HepG2 (cell line): ENCODE measurements around the gene SLCO4A1. TPM values are rescaled to one million over a fixed set of nuclear protein-coding genes. Genes with fewer than 3 reads are reported as not detected.

ENCODE experiments used
- DR1 ChIP-seq: sonication (generic); formaldehyde crosslinking; IDR thresholded peaks from 2 replicates; pipeline ENCODE4 v1.8.0; 2021; ENCODE audit warnings: mild to moderate bottlenecking, missing genetic modification reagents, inconsistent platforms
- IRF2 ChIP-seq: IDR thresholded peaks from 2 replicates; pipeline ENCODE4 v1.6.1; 2018; ENCODE audit warnings: missing genetic modification reagents, missing compliant biosample characterization
- NFIB ChIP-seq: sonication (generic); formaldehyde crosslinking; IDR thresholded peaks from 2 replicates; pipeline ENCODE4 v1.9.0; 2021; ENCODE audit warnings: missing genetic modification reagents, mild to moderate bottlenecking, borderline replicate concordance
- PCBP2 ChIP-seq: fragments of 200-400 bp; formaldehyde crosslinking; optimal IDR thresholded peaks from 2 replicates; pipeline ENCODE3; 2018; ENCODE audit warnings: low read length, low read depth; ENCODE audit not compliant: poor library complexity, severe bottlenecking
- RBM22 ChIP-seq: fragments of 200-400 bp; formaldehyde crosslinking; optimal IDR thresholded peaks from 2 replicates; pipeline ENCODE3; 2017; ENCODE audit warnings: mild to moderate bottlenecking, low read length, moderate library complexity
- RFX3 ChIP-seq: IDR thresholded peaks from 2 replicates; pipeline ENCODE4 v1.6.1; 2016; ENCODE audit warnings: missing biosample characterization, missing genetic modification reagents
- SALL2 ChIP-seq: sonication (generic); formaldehyde crosslinking; IDR thresholded peaks from 2 replicates; pipeline ENCODE4 v1.8.1; 2023; ENCODE audit warnings: mild to moderate bottlenecking, missing genetic modification reagents, inconsistent platforms
- STAT5B ChIP-seq: sonication (generic); formaldehyde crosslinking; IDR thresholded peaks from 2 replicates; pipeline ENCODE4 v1.4.0; 2020; ENCODE audit warnings: missing genetic modification reagents
- ZFP90 ChIP-seq: sonication (generic); formaldehyde crosslinking; IDR thresholded peaks from 2 replicates; pipeline ENCODE4 v1.8.0; 2022; ENCODE audit warnings: missing genetic modification reagents, mild to moderate bottlenecking, inconsistent platforms, borderline replicate concordance
- ZFY ChIP-seq: sonication (generic); formaldehyde crosslinking; IDR thresholded peaks from 2 replicates; pipeline ENCODE4 v1.4.0; 2020; ENCODE audit warnings: missing genetic modification reagents
- ZNF24 ChIP-seq: fragments of 450-650 bp; IDR thresholded peaks from 2 replicates; pipeline ENCODE4 v1.6.1; 2017; ENCODE audit warnings: antibody characterized with exemption, mild to moderate bottlenecking
- ZNF354B ChIP-seq: sonication (generic); formaldehyde crosslinking; IDR thresholded peaks from 2 replicates; pipeline ENCODE4 v1.8.0; 2022; ENCODE audit warnings: mild to moderate bottlenecking, missing genetic modification reagents
- ZSCAN25 ChIP-seq: sonication (generic); formaldehyde crosslinking; IDR thresholded peaks from 2 replicates; pipeline ENCODE4 v1.8.0; 2022; ENCODE audit warnings: mild to moderate bottlenecking, missing genetic modification reagents
- polyA plus RNA-seq, 8 experiments: library from polyadenylated mRNA; depleted of rRNA in 3 of 8; stranded (reverse) in 7 of 8; unstranded in 1 of 8; fragments of >200 nt; fragmentation: Illumina TruSeq in 4 of 8; extraction: Trizol in 4 of 8; gene quantifications; 2 replicates each; pipeline versions ENCODE4 v1.2.1 to v1.2.3, GENCODE V29; 2011 to 2016; ENCODE audit warnings: low read depth in 4 of 8, missing spikeins in 1 of 8, mixed read lengths in 1 of 8; ENCODE audit not compliant: insufficient read depth in 1 of 8
- total RNA-seq, 5 experiments: library from RNA; depleted of rRNA; stranded (reverse); fragments of >200 nt; fragmentation: Illumina TruSeq; extraction: Trizol; gene quantifications; 2 replicates each; pipeline ENCODE4 v1.2.3, GENCODE V29; 2016; ENCODE audit warnings: low read depth in 1 of 5
- TF ChIP-seq, protein P1 (sequence below): sonication (generic); formaldehyde crosslinking; conservative IDR thresholded peaks from 2 replicates; pipeline ENCODE4 v1.4.0; 2020; ENCODE audit warnings: missing genetic modification reagents
- TF ChIP-seq, protein P2 (sequence below): IDR thresholded peaks from 2 replicates; pipeline ENCODE4 v1.6.1; 2012; ENCODE audit warnings: low read length, improper control_type of control experiment
- TF ChIP-seq, protein P3 (sequence below): sonication (generic); formaldehyde crosslinking; conservative IDR thresholded peaks from 2 replicates; pipeline ENCODE4 v1.4.0; 2020; ENCODE audit warnings: missing genetic modification reagents
- TF ChIP-seq, protein P4 (sequence below): sonication (generic); formaldehyde crosslinking; IDR thresholded peaks from 2 replicates; pipeline ENCODE4 v1.5.0; 2020; ENCODE audit warnings: mild to moderate bottlenecking, missing genetic modification reagents
- TF ChIP-seq, protein P5 (sequence below): sonication (generic); formaldehyde crosslinking; conservative IDR thresholded peaks from 2 replicates; pipeline ENCODE4 v1.8.0; 2022; ENCODE audit warnings: low read depth, missing genetic modification reagents

SLCO4A1 gene
- total and polyA plus RNA-seq, 2 of the 13 experiments (the other 11 are each of a cell fraction or from before 2014, with no cell fraction given), result 55.5 to 112 TPM

DNA sequence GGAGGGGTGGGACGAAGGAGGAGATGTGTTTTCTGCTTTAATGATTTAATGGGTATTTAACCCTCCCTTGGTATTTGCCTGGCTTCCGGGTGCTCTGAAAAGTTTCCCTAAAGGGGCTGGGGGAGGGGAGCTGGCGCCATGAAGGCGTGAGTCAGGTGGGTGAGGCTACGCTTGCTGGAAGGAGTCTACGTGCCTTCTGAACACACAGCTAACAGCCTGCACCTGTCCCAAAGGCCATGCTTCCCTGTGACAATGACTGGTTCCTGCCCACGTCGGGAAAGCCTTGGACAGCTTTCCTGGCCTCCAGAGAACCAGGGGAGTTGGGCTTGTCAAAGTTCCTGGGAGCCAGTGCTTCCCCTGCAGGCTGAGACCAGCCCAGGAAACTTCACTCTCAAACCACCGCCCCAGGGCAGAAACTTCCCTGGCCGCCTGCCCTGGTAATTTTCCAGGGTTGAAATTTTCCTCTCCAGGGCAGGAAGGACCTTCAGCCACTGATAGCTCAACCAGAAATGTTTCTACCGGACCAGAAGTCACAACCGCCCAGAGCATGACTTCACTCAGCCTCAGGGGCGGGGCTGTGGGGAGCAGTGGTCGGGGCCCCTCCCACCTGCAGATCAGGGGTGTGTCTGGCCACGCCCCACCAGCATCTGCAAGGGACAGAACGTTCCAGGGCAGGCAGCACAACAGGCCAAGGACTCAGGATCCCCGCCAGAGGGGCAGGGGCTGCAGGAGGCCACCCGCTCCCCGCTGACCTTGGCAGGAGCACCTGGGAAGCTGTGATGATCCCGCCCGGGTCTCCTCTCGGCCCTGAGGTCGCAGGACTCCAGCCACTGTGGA is 18.6 kb upstream of the SLCO4A1 start (continued):
- TF ChIP-seq ZFY, result peak; percentile 77; the same call in 1 of the 2 replicates
- TF ChIP-seq DR1 (CRISPR knock-in tag), result peak; percentile 76
- no peak for TF ChIP-seq ZNF24
- TF ChIP-seq, protein P1, sequence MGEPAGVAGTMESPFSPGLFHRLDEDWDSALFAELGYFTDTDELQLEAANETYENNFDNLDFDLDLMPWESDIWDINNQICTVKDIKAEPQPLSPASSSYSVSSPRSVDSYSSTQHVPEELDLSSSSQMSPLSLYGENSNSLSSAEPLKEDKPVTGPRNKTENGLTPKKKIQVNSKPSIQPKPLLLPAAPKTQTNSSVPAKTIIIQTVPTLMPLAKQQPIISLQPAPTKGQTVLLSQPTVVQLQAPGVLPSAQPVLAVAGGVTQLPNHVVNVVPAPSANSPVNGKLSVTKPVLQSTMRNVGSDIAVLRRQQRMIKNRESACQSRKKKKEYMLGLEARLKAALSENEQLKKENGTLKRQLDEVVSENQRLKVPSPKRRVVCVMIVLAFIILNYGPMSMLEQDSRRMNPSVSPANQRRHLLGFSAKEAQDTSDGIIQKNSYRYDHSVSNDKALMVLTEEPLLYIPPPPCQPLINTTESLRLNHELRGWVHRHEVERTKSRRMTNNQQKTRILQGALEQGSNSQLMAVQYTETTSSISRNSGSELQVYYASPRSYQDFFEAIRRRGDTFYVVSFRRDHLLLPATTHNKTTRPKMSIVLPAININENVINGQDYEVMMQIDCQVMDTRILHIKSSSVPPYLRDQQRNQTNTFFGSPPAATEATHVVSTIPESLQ, result no peak
- TF ChIP-seq IRF2, result peak; percentile 73
- no peak for TF ChIP-seq RBM22
- TF ChIP-seq, protein P2, sequence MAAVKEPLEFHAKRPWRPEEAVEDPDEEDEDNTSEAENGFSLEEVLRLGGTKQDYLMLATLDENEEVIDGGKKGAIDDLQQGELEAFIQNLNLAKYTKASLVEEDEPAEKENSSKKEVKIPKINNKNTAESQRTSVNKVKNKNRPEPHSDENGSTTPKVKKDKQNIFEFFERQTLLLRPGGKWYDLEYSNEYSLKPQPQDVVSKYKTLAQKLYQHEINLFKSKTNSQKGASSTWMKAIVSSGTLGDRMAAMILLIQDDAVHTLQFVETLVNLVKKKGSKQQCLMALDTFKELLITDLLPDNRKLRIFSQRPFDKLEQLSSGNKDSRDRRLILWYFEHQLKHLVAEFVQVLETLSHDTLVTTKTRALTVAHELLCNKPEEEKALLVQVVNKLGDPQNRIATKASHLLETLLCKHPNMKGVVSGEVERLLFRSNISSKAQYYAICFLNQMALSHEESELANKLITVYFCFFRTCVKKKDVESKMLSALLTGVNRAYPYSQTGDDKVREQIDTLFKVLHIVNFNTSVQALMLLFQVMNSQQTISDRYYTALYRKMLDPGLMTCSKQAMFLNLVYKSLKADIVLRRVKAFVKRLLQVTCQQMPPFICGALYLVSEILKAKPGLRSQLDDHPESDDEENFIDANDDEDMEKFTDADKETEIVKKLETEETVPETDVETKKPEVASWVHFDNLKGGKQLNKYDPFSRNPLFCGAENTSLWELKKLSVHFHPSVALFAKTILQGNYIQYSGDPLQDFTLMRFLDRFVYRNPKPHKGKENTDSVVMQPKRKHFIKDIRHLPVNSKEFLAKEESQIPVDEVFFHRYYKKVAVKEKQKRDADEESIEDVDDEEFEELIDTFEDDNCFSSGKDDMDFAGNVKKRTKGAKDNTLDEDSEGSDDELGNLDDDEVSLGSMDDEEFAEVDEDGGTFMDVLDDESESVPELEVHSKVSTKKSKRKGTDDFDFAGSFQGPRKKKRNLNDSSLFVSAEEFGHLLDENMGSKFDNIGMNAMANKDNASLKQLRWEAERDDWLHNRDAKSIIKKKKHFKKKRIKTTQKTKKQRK, result no peak
- no peak for TF ChIP-seq NFIB (CRISPR knock-in tag)
- peak; percentile 72; the same call in 1 of the 2 replicates for TF ChIP-seq STAT5B (CRISPR knock-in tag)
- TF ChIP-seq SALL2 (CRISPR knock-in tag), result peak; percentile 74; the same call in 1 of the 2 replicates
- 0 out of 2 replicates have a peak, but pooled peaks have one; percentile 8 for TF ChIP-seq RFX3 (CRISPR knock-in tag)
- no peak for TF ChIP-seq PCBP2
- TF ChIP-seq, protein P3, sequence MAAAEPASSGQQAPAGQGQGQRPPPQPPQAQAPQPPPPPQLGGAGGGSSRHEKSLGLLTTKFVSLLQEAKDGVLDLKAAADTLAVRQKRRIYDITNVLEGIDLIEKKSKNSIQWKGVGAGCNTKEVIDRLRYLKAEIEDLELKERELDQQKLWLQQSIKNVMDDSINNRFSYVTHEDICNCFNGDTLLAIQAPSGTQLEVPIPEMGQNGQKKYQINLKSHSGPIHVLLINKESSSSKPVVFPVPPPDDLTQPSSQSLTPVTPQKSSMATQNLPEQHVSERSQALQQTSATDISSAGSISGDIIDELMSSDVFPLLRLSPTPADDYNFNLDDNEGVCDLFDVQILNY (CRISPR knock-in tag), result peak; percentile 34; the same call in 1 of the 2 replicates
- TF ChIP-seq, protein P4, sequence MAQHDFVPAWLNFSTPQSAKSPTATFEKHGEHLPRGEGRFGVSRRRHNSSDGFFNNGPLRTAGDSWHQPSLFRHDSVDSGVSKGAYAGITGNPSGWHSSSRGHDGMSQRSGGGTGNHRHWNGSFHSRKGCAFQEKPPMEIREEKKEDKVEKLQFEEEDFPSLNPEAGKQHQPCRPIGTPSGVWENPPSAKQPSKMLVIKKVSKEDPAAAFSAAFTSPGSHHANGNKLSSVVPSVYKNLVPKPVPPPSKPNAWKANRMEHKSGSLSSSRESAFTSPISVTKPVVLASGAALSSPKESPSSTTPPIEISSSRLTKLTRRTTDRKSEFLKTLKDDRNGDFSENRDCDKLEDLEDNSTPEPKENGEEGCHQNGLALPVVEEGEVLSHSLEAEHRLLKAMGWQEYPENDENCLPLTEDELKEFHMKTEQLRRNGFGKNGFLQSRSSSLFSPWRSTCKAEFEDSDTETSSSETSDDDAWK, result no peak
- TF ChIP-seq ZNF354B (CRISPR knock-in tag), result no peak
- TF ChIP-seq ZFP90, result peak; percentile 21
- peak; percentile 71; the same call in 1 of the 2 replicates for TF ChIP-seq ZSCAN25 (CRISPR knock-in tag)
- TF ChIP-seq, protein P5, sequence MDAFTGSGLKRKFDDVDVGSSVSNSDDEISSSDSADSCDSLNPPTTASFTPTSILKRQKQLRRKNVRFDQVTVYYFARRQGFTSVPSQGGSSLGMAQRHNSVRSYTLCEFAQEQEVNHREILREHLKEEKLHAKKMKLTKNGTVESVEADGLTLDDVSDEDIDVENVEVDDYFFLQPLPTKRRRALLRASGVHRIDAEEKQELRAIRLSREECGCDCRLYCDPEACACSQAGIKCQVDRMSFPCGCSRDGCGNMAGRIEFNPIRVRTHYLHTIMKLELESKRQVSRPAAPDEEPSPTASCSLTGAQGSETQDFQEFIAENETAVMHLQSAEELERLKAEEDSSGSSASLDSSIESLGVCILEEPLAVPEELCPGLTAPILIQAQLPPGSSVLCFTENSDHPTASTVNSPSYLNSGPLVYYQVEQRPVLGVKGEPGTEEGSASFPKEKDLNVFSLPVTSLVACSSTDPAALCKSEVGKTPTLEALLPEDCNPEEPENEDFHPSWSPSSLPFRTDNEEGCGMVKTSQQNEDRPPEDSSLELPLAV (CRISPR knock-in tag), result no peak
